Left ventricle myocardium inferior (tissue), 1 donor: ENCODE measurements around the gene KCNN3. TPM values are rescaled to one million over a fixed set of nuclear protein-coding genes. Genes with fewer than 3 reads are reported as not detected.

Experiments
- DNase-seq: peaks from one replicate; pipeline ENCODE4 v3.0.0-alpha.2; 2020
- H3K27ac ChIP-seq: fragments of 200-600 bp; replicated peaks from 2 replicates; pipeline ENCODE4 v1.8.0; 2021
- H3K27me3 ChIP-seq: fragments of 200-600 bp; 2 replicates; pipeline ENCODE4 v1.8.0; 2021; ENCODE audit warnings: low read depth
- H3K36me3 ChIP-seq: fragments of 200-600 bp; 2 replicates; pipeline ENCODE4 v1.8.0; 2021
- H3K4me1 ChIP-seq: fragments of 200-600 bp; 2 replicates; pipeline ENCODE4 v1.8.0; 2021
- H3K4me3 ChIP-seq: fragments of 200-600 bp; 2 replicates; pipeline ENCODE4 v1.8.0; 2021; ENCODE audit warnings: mild to moderate bottlenecking, moderate library complexity
- H3K9me3 ChIP-seq: fragments of 200-600 bp; replicated peaks from 2 replicates; pipeline ENCODE4 v1.8.0; 2021
- intact Hi-C: fragments of 100-400 bp; cut with micrococcal nuclease; formaldehyde crosslinking; loops from one replicate; pipeline ENCODE4 v1.11.0; 2022
- total RNA-seq: library from RNA; stranded (reverse); fragmentation: NEBNext Ultra II Directional; extraction: Animal tissue kit (Norgen Biotek cat#: 25700); gene quantifications from one replicate; pipeline ENCODE4 v1.2.1, GENCODE V29; 2021
- TF ChIP-seq, protein P1 (sequence below): fragments of 200-600 bp; IDR thresholded peaks from 2 replicates; pipeline ENCODE4 v1.8.0; 2021; ENCODE audit warnings: antibody characterized with exemption, mild to moderate bottlenecking, borderline replicate concordance
- donor health status: DM: no; HTN: yes; CAD: no; lungs with severe emphysema.

The KCNN3 gene
- total RNA-seq, 1 donor from 2014 or later, result 4.8 TPM

DNA sequence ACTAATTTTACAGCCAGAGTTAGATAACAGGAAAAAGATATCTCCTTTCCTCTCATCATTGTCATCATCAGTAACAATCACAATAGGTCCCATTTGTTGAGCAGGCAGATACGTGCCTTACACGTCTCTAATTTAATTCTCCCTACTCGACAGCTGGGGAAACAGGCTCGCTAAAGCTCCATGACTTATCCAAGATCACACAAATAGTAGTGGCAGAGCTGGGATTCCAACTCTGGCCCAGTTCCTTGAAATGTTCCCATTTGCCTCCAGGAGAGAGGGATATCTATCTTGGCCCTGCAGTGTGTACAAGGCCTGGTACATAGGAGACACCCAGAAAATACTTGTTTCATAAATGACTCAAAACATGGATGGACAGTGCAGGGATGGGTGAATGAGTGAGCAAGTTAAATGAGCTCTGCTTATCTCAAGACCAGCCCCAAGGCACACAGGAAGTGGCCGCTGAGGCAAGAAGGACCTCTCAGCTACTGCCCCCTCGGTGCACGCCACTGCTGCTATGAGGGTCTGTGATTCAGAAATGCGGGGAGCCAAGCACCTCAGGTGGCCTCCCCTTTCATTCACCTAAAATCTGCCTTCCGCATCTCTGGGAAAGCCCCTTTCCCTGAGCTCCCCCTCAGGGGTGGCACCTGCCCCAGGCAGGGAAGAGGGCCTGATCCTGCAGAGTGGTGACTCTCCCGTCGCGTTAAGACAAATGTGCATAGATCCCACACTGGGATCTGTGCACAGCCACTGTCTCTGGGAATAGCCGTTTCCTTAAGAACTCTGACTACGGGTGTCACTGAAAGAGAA is 3.6 kb downstream of the KCNN3 start:
- intact Hi-C loops, result no loop called here

DNA sequence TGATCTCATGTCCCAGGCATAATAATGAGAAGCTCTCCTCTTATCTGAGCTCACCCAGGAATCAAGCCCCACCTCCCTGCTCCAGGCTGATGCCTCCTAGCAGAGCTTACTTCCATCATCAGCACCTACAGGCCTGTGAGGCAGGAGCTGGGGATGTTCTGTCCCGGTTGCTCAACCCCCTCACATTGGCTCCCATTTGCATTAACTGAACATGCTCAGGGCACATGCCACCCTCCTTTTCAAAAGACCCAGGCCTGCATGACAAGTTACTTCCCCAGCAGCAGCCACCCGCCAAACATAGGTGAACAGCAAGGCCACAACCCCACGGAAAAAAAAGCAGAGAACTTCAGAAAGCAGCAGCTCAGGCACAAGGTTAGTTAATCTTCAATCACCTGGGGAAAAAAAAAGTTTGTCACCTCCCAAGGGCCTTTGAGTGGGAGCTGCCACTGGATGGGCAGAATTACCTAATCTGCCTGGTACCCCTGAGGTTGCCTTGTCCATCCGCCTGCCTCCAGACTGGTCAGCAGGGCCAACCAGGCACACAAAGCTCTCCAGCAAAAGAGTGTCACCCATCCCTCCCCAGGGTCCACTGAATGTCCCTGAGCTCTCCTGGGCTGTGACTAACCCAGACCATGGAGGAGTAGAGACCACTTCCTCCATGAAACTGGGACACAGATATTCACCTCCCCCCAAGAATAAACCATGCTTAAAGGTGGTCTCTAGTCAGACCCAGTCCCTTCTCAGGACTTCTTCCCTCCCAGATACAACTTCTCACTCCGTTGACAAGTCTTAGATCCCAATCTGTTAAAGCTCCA is 4.4 kb downstream of the KCNN3 start:
- H3K36me3 ChIP-seq, result no peaks in the 10 kb centered on the region
- no peaks in the 10 kb centered on the region for H3K27me3 ChIP-seq
- no peak for DNase-seq
- H3K9me3 ChIP-seq, result no peaks in the 10 kb centered on the region
- no peak overlapping the region for H3K27ac ChIP-seq
- H3K4me3 ChIP-seq, result no peak overlapping the region
- intact Hi-C loops, result no loop called here
- TF ChIP-seq, protein P1, sequence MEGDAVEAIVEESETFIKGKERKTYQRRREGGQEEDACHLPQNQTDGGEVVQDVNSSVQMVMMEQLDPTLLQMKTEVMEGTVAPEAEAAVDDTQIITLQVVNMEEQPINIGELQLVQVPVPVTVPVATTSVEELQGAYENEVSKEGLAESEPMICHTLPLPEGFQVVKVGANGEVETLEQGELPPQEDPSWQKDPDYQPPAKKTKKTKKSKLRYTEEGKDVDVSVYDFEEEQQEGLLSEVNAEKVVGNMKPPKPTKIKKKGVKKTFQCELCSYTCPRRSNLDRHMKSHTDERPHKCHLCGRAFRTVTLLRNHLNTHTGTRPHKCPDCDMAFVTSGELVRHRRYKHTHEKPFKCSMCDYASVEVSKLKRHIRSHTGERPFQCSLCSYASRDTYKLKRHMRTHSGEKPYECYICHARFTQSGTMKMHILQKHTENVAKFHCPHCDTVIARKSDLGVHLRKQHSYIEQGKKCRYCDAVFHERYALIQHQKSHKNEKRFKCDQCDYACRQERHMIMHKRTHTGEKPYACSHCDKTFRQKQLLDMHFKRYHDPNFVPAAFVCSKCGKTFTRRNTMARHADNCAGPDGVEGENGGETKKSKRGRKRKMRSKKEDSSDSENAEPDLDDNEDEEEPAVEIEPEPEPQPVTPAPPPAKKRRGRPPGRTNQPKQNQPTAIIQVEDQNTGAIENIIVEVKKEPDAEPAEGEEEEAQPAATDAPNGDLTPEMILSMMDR, result no peak
- H3K4me1 ChIP-seq, result peaks cover 80% of the 10 kb centered on the region

More for the DNA sequence above, 3.6 kb downstream of the KCNN3 start:
- Histone ChIP-seq H3K36me3 (no peaks in the 10 kb centered on the region), H3K4me3 (peak overlapping the region; percentile 71), H3K27me3 (no peaks in the 10 kb centered on the region), H3K27ac (peak overlapping the region; percentile 7), H3K4me1 (peaks cover 80% of the 10 kb centered on the region), H3K9me3 (no peaks in the 10 kb centered on the region)
- TF ChIP-seq, protein P1, result no peak
- DNase-seq, result no peak

DNA sequence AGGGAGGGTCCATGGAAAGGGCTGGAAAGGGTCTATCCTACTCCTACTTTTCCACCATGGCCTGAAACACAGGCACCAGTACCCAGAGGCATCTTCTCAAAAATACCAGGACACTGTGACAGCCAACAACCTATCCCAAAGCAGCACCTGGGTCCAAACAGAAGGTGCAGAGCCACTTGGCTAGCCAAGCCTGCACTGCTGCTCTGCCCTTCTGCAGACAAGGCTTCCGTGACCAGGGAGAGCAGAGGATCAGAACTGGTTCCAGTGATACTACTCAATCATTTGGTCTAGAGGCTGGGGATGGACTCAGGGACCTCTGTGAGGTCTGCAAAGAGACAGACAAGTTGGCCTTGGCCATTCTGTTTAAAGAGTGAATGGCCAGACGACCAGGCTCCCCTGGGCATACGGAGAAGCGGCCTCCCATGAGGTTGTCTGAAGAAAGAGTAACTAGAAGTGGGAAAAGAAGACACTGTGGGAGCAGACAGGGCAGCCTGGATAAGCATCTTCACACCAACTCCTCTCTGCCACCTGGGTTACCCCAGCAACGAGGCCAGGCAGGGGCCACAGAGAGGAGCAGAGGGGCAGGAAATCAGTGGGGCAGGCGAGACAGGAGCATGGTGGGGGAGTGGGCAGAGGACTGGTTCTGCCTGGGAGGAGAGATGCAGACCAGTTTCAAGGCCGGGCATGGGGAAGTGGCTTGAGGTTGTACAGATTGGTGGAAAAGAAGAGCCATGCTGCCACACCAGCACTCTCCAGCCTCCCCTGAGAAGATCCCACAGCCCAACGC is 5.7 kb downstream of the KCNN3 start:
- DNase-seq, result no peak
- TF ChIP-seq, protein P1, result no peak
- Histone ChIP-seq H3K36me3 (no peaks in the 10 kb centered on the region), H3K4me1 (peaks cover 81% of the 10 kb centered on the region), H3K27me3 (no peaks in the 10 kb centered on the region), H3K27ac (peak overlapping the region; percentile 32), H3K9me3 (no peaks in the 10 kb centered on the region), H3K4me3 (no peak overlapping the region)
- intact Hi-C loops, result no loop called here

DNA sequence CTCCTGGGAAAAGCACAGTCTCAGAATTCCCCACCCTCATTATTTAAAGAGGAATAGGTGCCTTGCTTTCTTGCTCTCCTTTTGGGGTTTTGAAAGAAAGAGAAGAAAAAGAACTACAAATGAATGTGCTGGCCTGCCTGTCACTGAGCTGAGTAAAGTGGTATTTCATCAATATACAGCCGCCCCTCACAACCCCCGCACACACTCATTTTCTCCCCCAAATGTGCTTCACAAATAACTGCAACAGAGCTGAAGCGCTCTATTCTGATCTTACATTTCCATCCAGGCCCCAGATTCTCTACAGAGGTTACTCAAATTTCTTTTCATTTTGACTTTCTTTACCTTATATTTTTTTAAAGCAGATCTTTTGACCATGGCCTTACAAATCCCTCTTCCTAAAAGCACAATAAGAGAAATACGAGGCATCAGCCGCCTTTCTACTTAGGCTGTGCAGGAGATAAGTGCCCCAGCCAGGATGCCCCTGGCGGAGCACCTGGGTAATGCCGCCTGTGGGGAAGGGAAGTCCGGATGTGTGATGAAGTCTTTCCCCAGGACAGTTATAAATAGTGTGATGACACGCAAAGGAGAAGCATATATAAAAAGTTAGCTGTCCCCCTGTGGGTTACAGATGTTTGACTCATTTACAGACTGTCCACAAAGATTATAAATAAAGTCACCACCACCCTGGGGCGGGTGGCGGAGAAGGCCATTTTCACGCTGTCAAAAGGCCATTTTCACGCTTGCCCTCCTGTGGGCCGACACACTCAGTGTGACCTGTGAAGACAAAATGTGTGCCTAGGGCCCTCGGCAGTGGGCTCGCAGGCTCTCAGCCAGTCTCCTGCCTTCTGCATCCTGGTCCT is 6.5 kb downstream of the KCNN3 start:
- Histone ChIP-seq H3K27ac (peak overlapping the region; percentile 32), H3K36me3 (no peaks in the 10 kb centered on the region), H3K4me1 (peaks cover 77% of the 10 kb centered on the region), H3K9me3 (no peaks in the 10 kb centered on the region), H3K27me3 (no peaks in the 10 kb centered on the region), H3K4me3 (no peak overlapping the region)
- no peak for DNase-seq
- intact Hi-C loops, result no loop called here
- TF ChIP-seq, protein P1, result peak; percentile 77

DNA sequence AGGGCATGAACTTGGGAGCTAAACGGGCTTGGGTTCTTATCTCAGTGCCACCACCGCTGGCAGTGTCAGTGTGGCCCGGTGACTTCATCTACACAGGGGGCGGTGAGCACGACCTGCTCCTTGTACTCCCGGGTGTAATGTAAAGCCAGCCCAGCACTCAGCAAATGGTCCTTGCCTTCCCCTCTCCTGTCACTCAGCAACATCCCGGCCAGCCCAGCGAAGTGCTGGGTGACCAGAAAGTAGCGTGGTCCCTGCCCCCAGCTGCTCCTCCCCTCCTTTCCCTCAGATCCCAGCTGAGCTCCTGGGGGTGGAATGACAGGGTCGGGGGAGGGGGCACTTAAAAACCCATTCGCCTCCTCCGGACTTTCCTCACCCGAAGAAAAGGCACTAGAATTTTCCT is 7.2 kb downstream of the KCNN3 start:
- Histone ChIP-seq H3K27me3 (no peaks in the 10 kb centered on the region), H3K27ac (no peak overlapping the region), H3K9me3 (no peaks in the 10 kb centered on the region), H3K4me1 (peaks cover 70% of the 10 kb centered on the region), H3K36me3 (no peaks in the 10 kb centered on the region), H3K4me3 (no peak overlapping the region)
- DNase-seq, result no peak
- TF ChIP-seq, protein P1, result no peak
- intact Hi-C loops, result no loop called here
